NCI-H526 (cell line): ENCODE results near the gene ELOVL5.

ENCODE experiments used
- DNase-seq, 2 experiments: peaks; one replicate each; lab custom pipeline; 2025; lab: John Stamatoyannopoulos, UW

ELOVL5 gene

DNA sequence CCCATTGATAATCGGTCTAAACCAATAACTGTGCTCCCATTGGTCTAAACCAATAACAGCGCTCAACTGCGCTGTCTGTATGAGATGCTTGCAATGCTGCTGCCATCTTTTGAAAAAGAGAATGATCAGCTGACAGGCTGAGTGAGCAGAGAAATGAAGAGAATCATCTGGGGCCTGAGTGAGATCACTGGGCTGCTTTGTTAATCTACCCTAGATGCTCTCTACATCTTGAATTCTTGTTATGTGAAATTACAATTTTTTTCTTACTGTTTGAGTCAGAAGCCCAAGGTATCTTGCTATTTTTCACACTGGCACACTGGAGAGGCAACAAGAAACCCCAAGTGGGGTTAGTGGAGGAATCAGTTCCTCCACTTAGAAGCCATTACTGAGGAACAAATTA, 108.6 kb downstream of the ELOVL5 start:
- DNase-seq, result no peak

DNA sequence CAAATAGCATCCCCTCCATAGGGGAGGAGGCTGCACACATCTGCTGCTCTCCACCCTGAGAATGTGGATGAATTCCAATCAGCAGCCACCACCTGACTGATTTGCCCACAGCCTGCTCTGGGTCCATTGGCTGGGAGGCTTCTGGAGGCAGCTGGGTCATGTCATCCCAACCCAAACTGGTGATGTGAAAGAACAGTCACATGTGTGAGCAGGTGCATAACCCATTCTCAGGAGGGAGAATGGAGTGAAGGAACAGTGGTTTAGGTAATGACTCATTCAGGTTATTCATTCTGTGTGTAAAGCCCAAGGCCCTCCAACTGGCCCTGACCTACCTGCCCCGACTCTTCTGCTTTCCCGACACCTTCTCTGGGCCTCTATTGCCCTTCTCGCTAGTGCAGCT, 109.2 kb downstream of the ELOVL5 start:
- DNase-seq, result no peak

DNA sequence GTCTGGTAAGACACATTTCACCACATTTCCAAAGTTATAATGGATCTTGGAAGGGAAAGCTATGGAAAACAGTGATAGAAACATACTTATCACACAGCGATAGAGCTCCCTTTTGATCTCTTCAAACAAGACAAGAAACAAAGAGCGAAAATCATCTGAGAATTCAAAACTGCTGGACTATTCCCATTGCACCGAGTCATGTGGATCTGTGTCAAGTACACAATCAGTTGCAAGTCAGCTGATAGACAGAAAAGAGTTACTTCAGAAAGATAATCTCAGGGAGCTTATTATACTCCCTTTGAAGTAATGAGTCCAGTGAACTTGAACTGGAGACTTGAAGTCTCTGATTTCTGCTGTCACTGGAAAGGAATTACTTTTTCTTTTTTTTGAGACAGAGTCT, 110.4 kb downstream of the ELOVL5 start:
- DNase-seq, result no peak

DNA sequence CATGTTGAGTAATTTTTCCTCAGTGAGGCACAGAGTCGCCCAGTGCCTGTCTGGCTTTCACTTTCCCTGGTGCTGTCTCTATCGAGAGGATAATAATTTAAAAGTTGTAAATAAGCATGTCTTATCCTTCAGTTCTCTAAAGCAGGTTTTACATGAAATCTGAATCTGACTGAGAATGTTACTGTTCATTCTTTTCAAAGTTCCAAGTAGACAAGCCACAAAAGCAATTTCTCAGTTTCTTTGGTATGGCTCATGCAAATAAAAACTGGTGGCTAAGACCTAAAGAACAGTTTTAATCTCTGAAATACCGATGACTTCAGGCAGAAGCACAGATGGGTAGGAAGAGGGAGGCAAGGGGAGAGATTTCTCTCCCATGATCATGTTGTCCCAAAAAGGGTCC, 112.5 kb downstream of the ELOVL5 start:
- DNase-seq, result no peak

DNA sequence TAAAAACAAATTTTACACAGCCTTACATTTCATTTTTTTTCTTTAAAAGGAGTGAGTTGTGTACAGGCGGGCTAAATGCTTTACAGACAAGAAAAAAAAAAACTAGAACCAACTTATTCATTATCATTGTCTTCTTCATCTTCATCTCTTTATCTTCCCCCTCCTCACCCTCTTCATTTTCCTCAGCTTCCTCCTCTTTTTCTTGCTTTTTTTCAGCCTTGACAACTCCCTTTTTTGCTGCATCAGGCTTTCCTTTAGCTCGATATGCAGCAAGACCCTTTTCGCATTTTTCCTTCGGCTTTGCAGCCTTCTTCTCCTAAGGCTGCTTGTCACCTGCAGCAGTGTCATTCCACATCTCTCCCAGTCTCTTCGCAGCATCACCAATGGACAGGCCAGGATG, 113.2 kb downstream of the ELOVL5 start:
- no peak for DNase-seq

DNA sequence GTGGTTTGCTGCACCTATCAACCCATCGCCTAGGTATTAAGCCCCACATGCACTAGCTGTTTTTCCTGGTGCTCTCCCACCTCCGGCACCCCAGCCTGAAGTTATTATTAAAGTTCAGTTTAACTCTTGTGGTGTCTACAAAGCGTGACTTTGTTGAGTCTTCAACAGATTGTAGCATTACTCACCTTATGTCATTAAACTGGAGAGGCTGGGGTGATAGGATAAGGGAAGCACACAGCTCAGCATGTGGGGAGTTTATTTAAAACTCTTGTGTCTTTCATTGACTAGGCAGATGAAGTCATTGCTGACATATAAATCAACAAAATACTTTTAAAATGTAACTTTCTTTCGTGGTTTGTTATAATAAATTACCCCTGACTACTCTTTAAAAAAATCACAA, 115.4 kb downstream of the ELOVL5 start:
- no peak for DNase-seq

GRCh38 chr6:53230775-53231467, 117.8 kb downstream of the ELOVL5 start:
- DNase-seq, result no peak

DNA sequence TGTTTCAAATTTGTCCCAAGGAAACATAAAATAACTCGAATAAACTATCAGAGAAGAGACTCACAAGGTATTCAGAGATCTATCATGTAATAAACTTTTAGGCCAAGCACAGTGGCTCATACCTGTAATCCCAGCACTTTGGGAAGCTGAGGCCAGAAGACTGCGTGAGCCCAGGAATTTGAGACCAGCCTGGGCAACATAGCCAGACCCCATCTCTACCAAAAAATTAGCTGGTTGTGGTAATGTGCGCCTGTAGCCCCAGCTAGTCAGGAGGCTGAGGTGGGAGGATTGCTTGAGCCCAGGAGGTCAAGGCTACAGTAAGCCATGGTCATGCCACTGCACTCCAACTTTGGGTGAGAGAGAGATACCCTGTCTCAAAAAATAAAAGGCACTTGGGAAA, 120.9 kb downstream of the ELOVL5 start:
- DNase-seq, result no peak

GRCh38 chr6:53220605-53221004, 128.1 kb downstream of the ELOVL5 start:
- DNase-seq, result no peak
